Measurements from ENCODE around the gene ADRA2C. TPM values are rescaled to one million over a fixed set of nuclear protein-coding genes. Genes with fewer than 3 reads are reported as not detected.

ADRA2C gene
- total RNA-seq, 4 donors from 2014 or later = 0.61 to 4.6 (median 3.6) TPM

- Histone ChIP-seq H3K36me3 (no peaks in the 10 kb centered on the region), H3K27ac (no peak overlapping the region), H3K27me3 (peaks cover 0 to 90% (median 2%) of the 10 kb centered on the region in 4 donors), H3K9me3 (no peaks in the 10 kb centered on the region), H3K4me1 (peaks cover 0 to 9% (median 0%) of the 10 kb centered on the region in 3 donors), H3K4me3 (no peak overlapping the region)
- intact Hi-C loops (cut with DNase I) = no loop called here
- WGBS, 2 donors = 55 to 64% methylated on average over 10 to 14 of the region's 24 CpGs
- TF ChIP-seq, protein P1, sequence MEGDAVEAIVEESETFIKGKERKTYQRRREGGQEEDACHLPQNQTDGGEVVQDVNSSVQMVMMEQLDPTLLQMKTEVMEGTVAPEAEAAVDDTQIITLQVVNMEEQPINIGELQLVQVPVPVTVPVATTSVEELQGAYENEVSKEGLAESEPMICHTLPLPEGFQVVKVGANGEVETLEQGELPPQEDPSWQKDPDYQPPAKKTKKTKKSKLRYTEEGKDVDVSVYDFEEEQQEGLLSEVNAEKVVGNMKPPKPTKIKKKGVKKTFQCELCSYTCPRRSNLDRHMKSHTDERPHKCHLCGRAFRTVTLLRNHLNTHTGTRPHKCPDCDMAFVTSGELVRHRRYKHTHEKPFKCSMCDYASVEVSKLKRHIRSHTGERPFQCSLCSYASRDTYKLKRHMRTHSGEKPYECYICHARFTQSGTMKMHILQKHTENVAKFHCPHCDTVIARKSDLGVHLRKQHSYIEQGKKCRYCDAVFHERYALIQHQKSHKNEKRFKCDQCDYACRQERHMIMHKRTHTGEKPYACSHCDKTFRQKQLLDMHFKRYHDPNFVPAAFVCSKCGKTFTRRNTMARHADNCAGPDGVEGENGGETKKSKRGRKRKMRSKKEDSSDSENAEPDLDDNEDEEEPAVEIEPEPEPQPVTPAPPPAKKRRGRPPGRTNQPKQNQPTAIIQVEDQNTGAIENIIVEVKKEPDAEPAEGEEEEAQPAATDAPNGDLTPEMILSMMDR (IDR thresholded peaks at IDR 0.05) = no peak
- no peak for TF ChIP-seq POLR2A (IDR thresholded peaks at IDR 0.05)
- DNase-seq = no peak
Observed at GRCh38 chr4:3771939-3772495, 5.8 kb downstream of the ADRA2C start.

GRCh38 chr4:3772632-3773031, 6.4 kb downstream of the ADRA2C start:
- Histone ChIP-seq H3K27ac (no peak overlapping the region), H3K27me3 (peaks cover 0 to 89% (median 2%) of the 10 kb centered on the region in 4 donors), H3K36me3 (no peaks in the 10 kb centered on the region), H3K4me1 (peaks cover 0 to 4% (median 0%) of the 10 kb centered on the region in 3 donors), H3K9me3 (no peaks in the 10 kb centered on the region), H3K4me3 (no peak overlapping the region)
- DNase-seq = no peak
- 70 to 100% methylated on average over 1 to 3 of the region's 8 CpGs for WGBS, 2 donors
- intact Hi-C loops (cut with DNase I) = no loop called here
- TF ChIP-seq POLR2A (IDR thresholded peaks at IDR 0.05) = no peak
- TF ChIP-seq, protein P1 (IDR thresholded peaks at IDR 0.05) = no peak

- peaks cover 0 to 87% (median 0%) of the 10 kb centered on the region in 4 donors for H3K27me3 ChIP-seq
- H3K4me1 ChIP-seq = no peaks in the 10 kb centered on the region
- no peaks in the 10 kb centered on the region for H3K9me3 ChIP-seq
- 40 to 68% methylated on average over 3 to 4 of the region's 17 CpGs for WGBS, 2 donors
- intact Hi-C loops (cut with DNase I) = no loop called here
- no peak for DNase-seq
- no peak overlapping the region for H3K4me3 ChIP-seq
- no peak overlapping the region for H3K27ac ChIP-seq
- H3K36me3 ChIP-seq = no peaks in the 10 kb centered on the region
- TF ChIP-seq POLR2A (IDR thresholded peaks at IDR 0.05) = no peak
- TF ChIP-seq, protein P1 (IDR thresholded peaks at IDR 0.05) = no peak
Observed at GRCh38 chr4:3773552-3774001, 7.4 kb downstream of the ADRA2C start.

DNA sequence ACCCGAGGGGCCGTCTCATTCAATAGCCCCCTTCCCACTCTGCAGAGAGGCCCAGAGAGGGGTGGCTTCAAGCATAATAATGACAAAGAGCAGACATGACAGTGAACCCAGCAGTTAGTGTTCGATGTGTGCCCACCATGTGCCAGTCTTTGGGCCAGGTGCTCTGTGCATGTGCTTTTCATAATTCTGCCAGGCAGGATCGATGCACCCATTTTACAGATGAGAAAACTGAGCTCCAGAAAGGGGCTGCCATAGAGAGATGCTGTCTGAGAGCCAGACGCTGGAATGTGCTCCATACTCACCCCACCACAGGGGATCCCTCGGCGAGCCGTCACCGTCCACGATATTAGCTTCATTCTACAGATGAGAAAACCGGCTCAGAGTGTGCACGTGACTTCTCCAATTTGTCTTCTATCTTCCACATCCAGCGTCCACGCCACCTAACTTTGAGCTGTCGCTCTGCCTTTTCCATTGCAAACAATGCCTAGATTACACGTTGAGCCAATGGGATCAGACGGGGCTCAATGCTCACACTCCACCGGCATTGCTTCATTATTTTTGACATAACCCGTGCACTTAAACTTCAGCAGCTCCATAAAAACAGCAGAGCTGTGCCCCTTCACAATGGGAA, 8.2 kb downstream of the ADRA2C start:
- TF ChIP-seq, protein P1 (IDR thresholded peaks at IDR 0.05) = no peak
- TF ChIP-seq POLR2A (IDR thresholded peaks at IDR 0.05) = no peak
- intact Hi-C loops (cut with DNase I) = no loop called here

GRCh38 chr4:3775005-3775404, 8.8 kb downstream of the ADRA2C start:
- intact Hi-C loops (cut with DNase I) = no loop called here
- H3K4me1 ChIP-seq = no peaks in the 10 kb centered on the region
- no peaks in the 10 kb centered on the region for H3K36me3 ChIP-seq
- H3K27ac ChIP-seq = no peak overlapping the region
- peaks cover 0 to 83% (median 0%) of the 10 kb centered on the region in 4 donors for H3K27me3 ChIP-seq
- no peak overlapping the region for H3K4me3 ChIP-seq
- TF ChIP-seq, protein P1 (IDR thresholded peaks at IDR 0.05) = no peak
- no peak for TF ChIP-seq POLR2A (IDR thresholded peaks at IDR 0.05)
- WGBS, 2 donors = 30 to 48% methylated on average over 14 to 16 of the region's 16 CpGs
- H3K9me3 ChIP-seq = no peaks in the 10 kb centered on the region
- DNase-seq = no peak

More for the DNA sequence above, 8.2 kb downstream of the ADRA2C start:
- H3K9me3 ChIP-seq = no peaks in the 10 kb centered on the region
- H3K4me1 ChIP-seq = no peaks in the 10 kb centered on the region
- WGBS, 2 donors = 60 to 69% methylated on average over 17 of the region's 19 CpGs
- no peaks in the 10 kb centered on the region for H3K36me3 ChIP-seq
- peaks cover 0 to 84% (median 0%) of the 10 kb centered on the region in 4 donors for H3K27me3 ChIP-seq
- no peak overlapping the region for H3K27ac ChIP-seq
- DNase-seq = no peak
- H3K4me3 ChIP-seq = no peak overlapping the region
